ENCODE measurements around the gene DHRS9.

The DHRS9 gene

GRCh38 chr2:169094676-169095075 lies 25.3 kb downstream of the DHRS9 start:
- DNase-seq (ENCODE audit: low spot score): no peak

- no peak for DNase-seq (ENCODE audit: low spot score)
These were observed 26.3 kb downstream of the DHRS9 start for GRCh38 chr2:169095621-169096105.

GRCh38 chr2:169104848-169105247 lies 35.5 kb downstream of the DHRS9 start:
- no peak for DNase-seq (ENCODE audit: low spot score)

- peak; percentile 21 for DNase-seq (ENCODE audit: low spot score)
These were observed 36.1 kb downstream of the DHRS9 start for GRCh38 chr2:169105476-169105875.

GRCh38 chr2:169106134-169106533 lies 36.8 kb downstream of the DHRS9 start:
- DNase-seq (ENCODE audit: low spot score): no peak

- no peak for DNase-seq (ENCODE audit: low spot score)
These were observed 37.5 kb downstream of the DHRS9 start for GRCh38 chr2:169106563-169107545.

- no peak for DNase-seq (ENCODE audit: low spot score)
These were observed 38.3 kb downstream of the DHRS9 start for GRCh38 chr2:169107645-169108044.

GRCh38 chr2:169108099-169108884 lies 38.9 kb downstream of the DHRS9 start:
- DNase-seq (ENCODE audit: low spot score): no peak

GRCh38 chr2:169109502-169110409 lies 40.4 kb downstream of the DHRS9 start:
- peak; percentile 67 for DNase-seq (ENCODE audit: low spot score)

GRCh38 chr2:169110419-169110818 lies 41.1 kb downstream of the DHRS9 start:
- no peak for DNase-seq (ENCODE audit: low spot score)

GRCh38 chr2:169110916-169111315 lies 41.6 kb downstream of the DHRS9 start:
- no peak for DNase-seq (ENCODE audit: low spot score)

- no peak for DNase-seq (ENCODE audit: low spot score)
These were observed 43.5 kb downstream of the DHRS9 start for GRCh38 chr2:169112841-169113240.

- DNase-seq (ENCODE audit: low spot score): no peak
These were observed 44.7 kb downstream of the DHRS9 start for GRCh38 chr2:169114056-169114455.

GRCh38 chr2:169116327-169116726 lies 47.0 kb downstream of the DHRS9 start:
- DNase-seq (ENCODE audit: low spot score): no peak

- DNase-seq (ENCODE audit: low spot score): no peak
These were observed 47.6 kb downstream of the DHRS9 start for GRCh38 chr2:169116993-169117392.

GRCh38 chr2:169118060-169118459 lies 48.7 kb downstream of the DHRS9 start:
- no peak for DNase-seq (ENCODE audit: low spot score)

GRCh38 chr2:169119123-169119760 lies 49.9 kb downstream of the DHRS9 start:
- no peak for DNase-seq (ENCODE audit: low spot score)

- DNase-seq (ENCODE audit: low spot score): no peak
These were observed 50.5 kb downstream of the DHRS9 start for GRCh38 chr2:169119851-169120250.

GRCh38 chr2:169129703-169130243 lies 60.4 kb downstream of the DHRS9 start:
- DNase-seq (ENCODE audit: low spot score): no peak
